Measurements from ENCODE around the gene CD59. TPM values are rescaled to one million over a fixed set of nuclear protein-coding genes. Genes with fewer than 3 reads are reported as not detected.
A peak's percentile ranks its signal among the peaks of the same experiment; 100 is the strongest.

CD59 gene
- total RNA-seq, 4 donors from 2014 or later, result 252 to 647 (median 432) TPM

DNA sequence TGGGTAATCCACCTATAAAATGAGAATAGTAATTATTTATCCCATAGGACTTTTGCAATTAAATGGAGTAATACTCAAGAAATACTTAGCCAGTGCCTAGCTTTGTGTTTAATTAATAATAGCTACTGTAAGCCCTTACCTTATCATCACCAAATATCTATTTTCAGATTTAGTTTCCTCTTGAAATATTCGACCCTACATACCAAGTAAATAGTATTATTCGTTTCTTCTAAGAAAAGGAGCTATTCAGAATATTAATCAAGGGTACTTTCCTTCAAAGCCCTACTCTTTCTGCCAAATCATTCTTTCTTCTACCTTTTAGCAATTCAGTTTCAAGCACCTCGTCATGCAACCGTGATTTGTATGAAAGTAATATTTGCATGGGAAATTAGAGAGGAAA, 31.4 kb upstream of the CD59 start:
- H3K4me3 ChIP-seq, result no peak overlapping the region
- 67 to 78% methylated on average over 4 of the region's 4 CpGs for WGBS, 2 donors (ENCODE audit: low coverage in 1 of 2)
- TF ChIP-seq EP300 (IDR thresholded peaks at IDR 0.05) (no peak), POLR2AphosphoS5 (IDR thresholded peaks at IDR 0.05) (no peak), CTCF (IDR thresholded peaks at IDR 0.05) (no peak), POLR2A (IDR thresholded peaks at IDR 0.05) (no peak)
- peaks cover 3 to 77% of the 10 kb centered on the region in 2 donors for H3K36me3 ChIP-seq
- no peak for ATAC-seq
- H3K9me3 ChIP-seq, result peaks cover 0 to 6% (median 0%) of the 10 kb centered on the region in 3 donors
- no peaks in the 10 kb centered on the region for H3K27me3 ChIP-seq
- no peak overlapping the region for H3K27ac ChIP-seq
- H3K4me1 ChIP-seq, result peaks cover 0 to 27% (median 3%) of the 10 kb centered on the region in 3 donors

DNA sequence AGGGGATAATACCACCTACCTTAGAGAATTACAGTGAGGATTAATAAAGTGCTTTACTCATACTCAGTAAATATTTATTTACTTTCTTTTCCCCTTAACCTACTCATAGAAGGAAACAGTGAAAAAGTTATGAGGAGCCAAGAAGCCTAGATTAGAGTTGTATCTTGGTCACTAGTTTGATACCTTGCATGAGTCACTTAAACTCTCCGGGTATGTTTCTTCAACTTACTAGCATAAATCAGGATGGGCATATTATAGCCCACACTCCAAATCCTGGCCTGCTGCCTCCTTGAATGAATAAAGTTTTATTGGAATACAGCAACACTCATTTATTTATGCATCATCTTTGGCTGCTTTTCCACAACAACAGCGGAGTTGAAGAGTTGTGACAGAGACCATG, 29.9 kb upstream of the CD59 start:
- Histone ChIP-seq H3K4me3 (no peak overlapping the region), H3K9me3 (peaks cover 0 to 6% (median 0%) of the 10 kb centered on the region in 3 donors), H3K27me3 (no peaks in the 10 kb centered on the region), H3K27ac (no peak overlapping the region), H3K4me1 (peaks cover 0 to 12% (median 0%) of the 10 kb centered on the region in 3 donors), H3K36me3 (peaks cover 3 to 90% of the 10 kb centered on the region in 2 donors)
- TF ChIP-seq CTCF (IDR thresholded peaks at IDR 0.05) (no peak), POLR2A (IDR thresholded peaks at IDR 0.05) (no peak), EP300 (IDR thresholded peaks at IDR 0.05) (no peak), POLR2AphosphoS5 (IDR thresholded peaks at IDR 0.05) (no peak)
- no peak for ATAC-seq
- 68 to 81% methylated on average over 2 of the region's 2 CpGs for WGBS, 2 donors (ENCODE audit: low coverage in 1 of 2)

GRCh38 chr11:33761471-33761870, 25.2 kb upstream of the CD59 start:
- no peak for ATAC-seq
- Histone ChIP-seq H3K9me3 (peaks cover 0 to 6% (median 0%) of the 10 kb centered on the region in 3 donors), H3K36me3 (peaks cover 8 to 94% of the 10 kb centered on the region in 2 donors), H3K4me3 (no peak overlapping the region), H3K27ac (no peak overlapping the region), H3K4me1 (no peaks in the 10 kb centered on the region), H3K27me3 (no peaks in the 10 kb centered on the region)
- TF ChIP-seq POLR2A (IDR thresholded peaks at IDR 0.05), result no peak
- TF ChIP-seq CTCF (IDR thresholded peaks at IDR 0.05), result no peak
- TF ChIP-seq POLR2AphosphoS5 (IDR thresholded peaks at IDR 0.05), result no peak
- no peak for TF ChIP-seq EP300 (IDR thresholded peaks at IDR 0.05)
- 97 to 100% methylated on average over 2 of the region's 2 CpGs for WGBS, 2 donors (ENCODE audit: low coverage in 1 of 2)

DNA sequence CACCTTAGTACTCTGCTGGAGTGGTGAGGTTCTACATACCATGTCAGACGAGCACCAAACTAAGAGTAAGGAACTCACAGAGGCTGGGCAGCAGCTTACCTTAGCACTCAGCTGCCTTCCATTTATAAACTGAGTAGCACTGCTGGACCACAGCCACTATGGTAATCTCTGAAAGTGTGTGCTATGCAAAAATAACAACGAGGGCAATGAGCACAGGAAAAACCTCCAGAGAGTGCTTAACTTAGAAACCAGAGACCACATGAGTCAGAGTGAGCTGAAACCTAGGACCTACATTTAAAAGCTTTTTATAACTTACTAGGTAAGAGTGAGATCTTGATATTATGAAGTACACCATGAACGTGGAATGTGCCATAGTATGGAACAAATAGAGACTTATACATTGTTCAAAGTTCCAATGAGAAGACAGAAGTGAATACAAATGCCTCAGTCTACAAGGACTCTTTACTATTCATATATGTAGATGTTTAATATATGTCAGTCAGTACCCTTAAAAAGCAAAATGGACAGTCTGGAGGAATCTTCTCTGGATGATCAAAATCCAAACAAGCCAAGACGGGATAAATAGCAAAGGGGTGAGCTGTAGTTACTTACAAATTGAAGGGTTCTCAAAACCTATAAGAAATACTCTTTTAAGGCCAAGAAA, 17.2 kb upstream of the CD59 start:
- peak overlapping the region in 2 of 4 donors; percentile 44 to 54 for H3K27ac ChIP-seq

DNA sequence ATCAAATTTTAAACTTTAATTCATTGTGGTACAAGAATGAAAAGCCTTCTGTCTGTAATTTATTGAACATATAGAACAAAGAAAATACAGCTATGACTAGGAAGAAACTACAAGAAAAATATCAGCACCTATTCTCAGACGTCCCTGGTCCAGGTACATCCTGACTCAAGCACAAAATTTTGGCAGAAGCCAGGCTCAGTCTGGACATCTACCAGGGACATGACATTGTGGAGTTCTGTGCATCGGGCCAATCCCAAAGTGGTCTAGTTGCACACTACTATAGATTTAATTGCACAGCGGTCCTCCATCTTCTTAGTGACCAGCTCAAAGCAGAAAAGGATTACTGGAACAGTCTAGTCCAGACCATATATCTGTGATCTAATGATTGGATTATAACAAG, 15.7 kb upstream of the CD59 start:
- Histone ChIP-seq H3K4me1 (peaks cover 0 to 36% (median 4%) of the 10 kb centered on the region in 3 donors), H3K9me3 (no peaks in the 10 kb centered on the region), H3K36me3 (peaks cover 0 to 85% of the 10 kb centered on the region in 2 donors), H3K27me3 (no peaks in the 10 kb centered on the region), H3K27ac (no peak overlapping the region), H3K4me3 (no peak overlapping the region)
- no peak for ATAC-seq
- 77 to 83% methylated on average over 3 of the region's 3 CpGs for WGBS, 2 donors (ENCODE audit: low coverage in 1 of 2)
- TF ChIP-seq POLR2A (IDR thresholded peaks at IDR 0.05) (no peak), CTCF (IDR thresholded peaks at IDR 0.05) (no peak), POLR2AphosphoS5 (IDR thresholded peaks at IDR 0.05) (no peak), EP300 (IDR thresholded peaks at IDR 0.05) (no peak)

More for the DNA sequence above, 17.2 kb upstream of the CD59 start:
- Histone ChIP-seq H3K4me1 (peaks cover 0 to 21% (median 0%) of the 10 kb centered on the region in 3 donors), H3K36me3 (peaks cover 2 to 92% of the 10 kb centered on the region in 2 donors), H3K27me3 (no peaks in the 10 kb centered on the region), H3K4me3 (no peak overlapping the region), H3K9me3 (no peaks in the 10 kb centered on the region)
- no peak for TF ChIP-seq EP300 (IDR thresholded peaks at IDR 0.05)
- peak; percentile 11 for TF ChIP-seq POLR2AphosphoS5 (IDR thresholded peaks at IDR 0.05)
- ATAC-seq, result peak; percentile 31
- 19 to 41% methylated on average over 2 to 4 of the region's 4 CpGs for WGBS, 2 donors (ENCODE audit: low coverage in 1 of 2)
